ENCODE measurements around the gene SLC25A24. TPM values are rescaled to one million over a fixed set of nuclear protein-coding genes. Genes with fewer than 3 reads are reported as not detected.

SLC25A24 gene
- total RNA-seq, 2 donors from 2014 or later, result 6.3 to 21.5 TPM

- TF ChIP-seq POLR2A (IDR thresholded peaks at IDR 0.05), result no peak
- no peak for TF ChIP-seq CTCF (IDR thresholded peaks at IDR 0.05)
- DNase-seq (no peak), ATAC-seq (no peak)
- H3K4me1 ChIP-seq, result no peaks in the 10 kb centered on the region
- no peak overlapping the region for H3K27ac ChIP-seq
- 60 to 62% methylated on average over 4 of the region's 4 CpGs for WGBS, 2 donors
- no peaks in the 10 kb centered on the region for H3K27me3 ChIP-seq
- intact Hi-C loops (cut with DNase I), result no loop called here
- H3K4me3 ChIP-seq, result no peak overlapping the region
- H3K36me3 ChIP-seq (replicated peaks in 1 of 2; ENCODE audit: insufficient read depth in 1 of 2, low read depth in 2 of 2), result no peaks in the 10 kb centered on the region
- no peaks in the 10 kb centered on the region for H3K9me3 ChIP-seq
Measured at GRCh38 chr1:108129999-108130398, 70.1 kb downstream of the SLC25A24 start.

- 3 to 5% methylated on average over 7 of the region's 7 CpGs for WGBS, 2 donors
- Histone ChIP-seq H3K4me1 (no peaks in the 10 kb centered on the region), H3K9me3 (no peaks in the 10 kb centered on the region), H3K36me3 (replicated peaks in 1 of 2; ENCODE audit: insufficient read depth in 1 of 2, low read depth in 2 of 2) (no peaks in the 10 kb centered on the region), H3K4me3 (no peak overlapping the region), H3K27ac (no peak overlapping the region), H3K27me3 (no peaks in the 10 kb centered on the region)
- ATAC-seq, result peak; percentile 80
- TF ChIP-seq POLR2A (IDR thresholded peaks at IDR 0.05), result no peak
- TF ChIP-seq CTCF (IDR thresholded peaks at IDR 0.05), result peak; percentile 80 to 91 (median 89)
- DNase-seq, result peak; percentile 55 to 68 (median 58)
- intact Hi-C loops (cut with DNase I), result no loop called here
Measured at GRCh38 chr1:108125312-108126138, 74.6 kb downstream of the SLC25A24 start.

- ATAC-seq, result no peak
- Histone ChIP-seq H3K27me3 (no peaks in the 10 kb centered on the region), H3K9me3 (no peaks in the 10 kb centered on the region), H3K27ac (no peak overlapping the region), H3K4me3 (no peak overlapping the region), H3K36me3 (replicated peaks in 1 of 2; ENCODE audit: insufficient read depth in 1 of 2, low read depth in 2 of 2) (no peaks in the 10 kb centered on the region), H3K4me1 (no peaks in the 10 kb centered on the region)
- WGBS, 2 donors, result 46 to 47% methylated on average over 12 of the region's 12 CpGs
- intact Hi-C loops (cut with DNase I), result loop anchor here (5.0 kb wide), 1 partner anchor 342 kb away; no protein-coding TSS in a partner anchor
- no peak for TF ChIP-seq POLR2A (IDR thresholded peaks at IDR 0.05)
- no peak for DNase-seq
Measured at GRCh38 chr1:108124622-108125311, 75.4 kb downstream of the SLC25A24 start.

GRCh38 chr1:108124023-108124422 is 76.1 kb downstream of the SLC25A24 start:
- no peaks in the 10 kb centered on the region for H3K9me3 ChIP-seq
- no peak for TF ChIP-seq CTCF (IDR thresholded peaks at IDR 0.05)
- TF ChIP-seq POLR2A (IDR thresholded peaks at IDR 0.05), result no peak
- no peaks in the 10 kb centered on the region for H3K4me1 ChIP-seq
- H3K4me3 ChIP-seq, result no peak overlapping the region
- no peaks in the 10 kb centered on the region for H3K36me3 ChIP-seq (replicated peaks in 1 of 2; ENCODE audit: insufficient read depth in 1 of 2, low read depth in 2 of 2)
- H3K27ac ChIP-seq, result no peak overlapping the region
- WGBS, 2 donors, result 60 to 67% methylated on average over 1 of the region's 1 CpG
- intact Hi-C loops (cut with DNase I), result loop anchor here (5.0 kb wide), 1 partner anchor 342 kb away; no protein-coding TSS in a partner anchor
- H3K27me3 ChIP-seq, result no peaks in the 10 kb centered on the region
- DNase-seq (no peak), ATAC-seq (no peak)

GRCh38 chr1:108121358-108122143 is 78.6 kb downstream of the SLC25A24 start:
- no peaks in the 10 kb centered on the region for H3K27me3 ChIP-seq
- no peak overlapping the region for H3K27ac ChIP-seq
- intact Hi-C loops (cut with DNase I), result loop anchor here (5.0 kb wide), 1 partner anchor 339 kb away; no protein-coding TSS in a partner anchor
- no peak for ATAC-seq
- no peaks in the 10 kb centered on the region for H3K9me3 ChIP-seq
- H3K4me3 ChIP-seq, result no peak overlapping the region
- H3K4me1 ChIP-seq, result no peaks in the 10 kb centered on the region
- H3K36me3 ChIP-seq (replicated peaks in 1 of 2; ENCODE audit: insufficient read depth in 1 of 2, low read depth in 2 of 2), result no peaks in the 10 kb centered on the region
- WGBS, 2 donors, result 42 to 53% methylated on average over 25 to 33 of the region's 36 CpGs
- DNase-seq, result peak in 1 of 4 donors; percentile 22
- no peak for TF ChIP-seq CTCF (IDR thresholded peaks at IDR 0.05)
- no peak for TF ChIP-seq POLR2A (IDR thresholded peaks at IDR 0.05)
